Parathyroid adenoma (tissue), 2 donors: ENCODE data around the gene BDP1.
"Not testable (repeated sequence)": the region's sequence is repeated elsewhere in the genome, so short reads cannot be mapped to it uniquely, and the experiment has no call there.

Source experiments
- H2AFZ ChIP-seq: fragments of 300-600 bp; sonication (generic); one replicate; pipeline ENCODE4 v1.7.0; 2017; ENCODE audit warnings: antibody characterized with exemption, mild to moderate bottlenecking
- H3K27ac ChIP-seq: fragments of 300-600 bp; sonication (generic); one replicate; pipeline ENCODE4 v1.7.0; 2017
- H3K27me3 ChIP-seq: fragments of 300-600 bp; sonication (generic); one replicate; pipeline ENCODE4 v1.7.0; 2017; ENCODE audit warnings: low read length; ENCODE audit not compliant: control insufficient read depth, insufficient read depth
- H3K36me3 ChIP-seq: fragments of 300-600 bp; sonication (generic); one replicate; pipeline ENCODE4 v1.7.0; 2017; ENCODE audit warnings: low read length; ENCODE audit not compliant: control insufficient read depth, insufficient read depth
- H3K4me1 ChIP-seq: fragments of 300-600 bp; sonication (generic); one replicate; pipeline ENCODE4 v1.7.0; 2017; ENCODE audit warnings: control low read depth
- H3K4me2 ChIP-seq: fragments of 300-600 bp; sonication (generic); one replicate; pipeline ENCODE4 v1.7.0; 2017; ENCODE audit warnings: low read length
- H3K4me3 ChIP-seq: fragments of 300-600 bp; sonication (generic); one replicate; pipeline ENCODE4 v1.7.0; 2017; ENCODE audit warnings: low read depth, low read length
- H3K79me2 ChIP-seq: fragments of 300-600 bp; sonication (generic); one replicate; pipeline ENCODE4 v1.7.0; 2017; ENCODE audit warnings: control low read depth
- H3K9ac ChIP-seq: fragments of 300-600 bp; sonication (generic); one replicate; pipeline ENCODE4 v1.7.0; 2017; ENCODE audit warnings: mild to moderate bottlenecking
- H3K9me3 ChIP-seq: fragments of 300-600 bp; sonication (generic); one replicate; pipeline ENCODE4 v1.7.0; 2017; ENCODE audit warnings: low read length; ENCODE audit not compliant: control insufficient read depth
- TF ChIP-seq, protein P1 (sequence below): fragments of 300-600 bp; sonication (generic); IDR thresholded peaks from one replicate; pipeline ENCODE4 v1.7.0; 2017; ENCODE audit warnings: antibody characterized with exemption, mild to moderate bottlenecking
- donor health status: primary hyperparathyroidism.

BDP1 gene

DNA sequence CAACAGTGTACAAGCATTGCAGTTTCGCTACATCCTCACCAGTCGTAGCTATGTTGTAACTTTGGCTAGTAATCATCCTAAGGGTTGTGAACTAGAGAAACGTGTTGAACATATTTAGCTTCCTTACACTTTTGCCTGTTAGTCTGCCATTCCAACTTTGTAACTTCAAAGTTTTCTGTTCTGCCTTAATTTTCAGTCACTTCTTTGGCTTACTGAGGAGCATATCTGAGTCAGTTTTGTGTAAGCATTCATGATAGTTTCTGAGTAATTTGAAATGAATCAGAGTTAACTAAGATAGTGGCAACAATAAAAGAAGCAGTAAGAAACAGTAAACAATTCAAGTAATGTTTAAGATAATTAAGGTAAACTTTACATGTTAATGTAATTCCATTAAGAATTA is 72.8 kb downstream of the BDP1 start:
- Histone ChIP-seq H3K4me2 (no peak overlapping the region), H3K9ac (no peak overlapping the region), H3K27me3 (no peaks in the 10 kb centered on the region), H3K4me3 (no peak overlapping the region), H3K9me3 (no peaks in the 10 kb centered on the region), H3K79me2 (no peaks in the 10 kb centered on the region), H3K36me3 (no peaks in the 10 kb centered on the region), H3K4me1 (no peaks in the 10 kb centered on the region), H3K27ac (no peak overlapping the region), H2AFZ (no peak overlapping the region)
- TF ChIP-seq, protein P1, sequence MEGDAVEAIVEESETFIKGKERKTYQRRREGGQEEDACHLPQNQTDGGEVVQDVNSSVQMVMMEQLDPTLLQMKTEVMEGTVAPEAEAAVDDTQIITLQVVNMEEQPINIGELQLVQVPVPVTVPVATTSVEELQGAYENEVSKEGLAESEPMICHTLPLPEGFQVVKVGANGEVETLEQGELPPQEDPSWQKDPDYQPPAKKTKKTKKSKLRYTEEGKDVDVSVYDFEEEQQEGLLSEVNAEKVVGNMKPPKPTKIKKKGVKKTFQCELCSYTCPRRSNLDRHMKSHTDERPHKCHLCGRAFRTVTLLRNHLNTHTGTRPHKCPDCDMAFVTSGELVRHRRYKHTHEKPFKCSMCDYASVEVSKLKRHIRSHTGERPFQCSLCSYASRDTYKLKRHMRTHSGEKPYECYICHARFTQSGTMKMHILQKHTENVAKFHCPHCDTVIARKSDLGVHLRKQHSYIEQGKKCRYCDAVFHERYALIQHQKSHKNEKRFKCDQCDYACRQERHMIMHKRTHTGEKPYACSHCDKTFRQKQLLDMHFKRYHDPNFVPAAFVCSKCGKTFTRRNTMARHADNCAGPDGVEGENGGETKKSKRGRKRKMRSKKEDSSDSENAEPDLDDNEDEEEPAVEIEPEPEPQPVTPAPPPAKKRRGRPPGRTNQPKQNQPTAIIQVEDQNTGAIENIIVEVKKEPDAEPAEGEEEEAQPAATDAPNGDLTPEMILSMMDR: no peak

DNA sequence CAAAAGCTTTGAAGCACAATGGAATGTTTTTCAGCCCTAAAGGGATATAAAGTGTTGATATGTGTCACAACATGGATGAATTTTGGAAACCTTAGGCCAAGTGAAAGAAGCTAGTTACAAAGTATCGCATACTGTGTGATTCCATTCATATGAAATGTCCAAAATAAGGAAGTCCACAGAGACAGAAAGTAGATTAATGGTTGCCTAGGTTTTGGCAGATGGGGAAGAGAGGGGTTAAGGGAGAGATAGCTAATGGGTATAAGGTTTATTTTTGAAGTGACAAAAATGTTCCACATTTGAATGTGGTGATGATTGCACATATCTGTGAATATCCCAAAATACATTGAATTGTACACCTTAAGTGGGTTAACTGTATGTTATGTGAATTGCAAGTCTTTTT is 74.2 kb downstream of the BDP1 start:
- Histone ChIP-seq H2AFZ (no peak overlapping the region), H3K79me2 (no peaks in the 10 kb centered on the region), H3K9ac (no peak overlapping the region), H3K4me3 (no peak overlapping the region), H3K4me2 (no peak overlapping the region), H3K36me3 (no peaks in the 10 kb centered on the region), H3K4me1 (no peaks in the 10 kb centered on the region), H3K27ac (no peak overlapping the region), H3K27me3 (no peaks in the 10 kb centered on the region), H3K9me3 (no peaks in the 10 kb centered on the region)
- TF ChIP-seq, protein P1: no peak

DNA sequence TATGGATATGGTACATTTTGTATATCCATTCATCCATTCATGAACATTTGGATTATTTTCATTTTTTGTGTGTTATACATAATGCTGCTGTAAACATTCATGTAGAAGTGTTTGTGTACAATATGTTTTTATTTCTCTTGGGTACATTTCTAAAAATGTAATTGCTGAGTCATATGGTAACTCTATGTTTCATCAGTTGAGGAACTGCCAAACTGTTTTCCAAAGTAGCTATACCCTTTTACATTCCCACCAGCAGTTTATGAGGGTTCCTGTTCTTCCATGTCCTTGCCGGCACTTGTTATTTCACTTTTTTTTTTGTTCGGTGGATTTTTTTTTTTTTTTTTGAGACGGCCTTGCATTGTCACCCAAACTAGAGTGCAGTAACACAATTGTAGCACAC is 77.7 kb downstream of the BDP1 start:
- Histone ChIP-seq H3K27ac (no peak overlapping the region), H2AFZ (no peak overlapping the region), H3K9me3 (no peaks in the 10 kb centered on the region), H3K4me2 (no peak overlapping the region), H3K79me2 (peaks cover 4% of the 10 kb centered on the region), H3K36me3 (no peaks in the 10 kb centered on the region), H3K4me1 (peaks cover 3% of the 10 kb centered on the region), H3K27me3 (no peaks in the 10 kb centered on the region), H3K9ac (no peak overlapping the region), H3K4me3 (no peak overlapping the region)
- TF ChIP-seq, protein P1: no peak

DNA sequence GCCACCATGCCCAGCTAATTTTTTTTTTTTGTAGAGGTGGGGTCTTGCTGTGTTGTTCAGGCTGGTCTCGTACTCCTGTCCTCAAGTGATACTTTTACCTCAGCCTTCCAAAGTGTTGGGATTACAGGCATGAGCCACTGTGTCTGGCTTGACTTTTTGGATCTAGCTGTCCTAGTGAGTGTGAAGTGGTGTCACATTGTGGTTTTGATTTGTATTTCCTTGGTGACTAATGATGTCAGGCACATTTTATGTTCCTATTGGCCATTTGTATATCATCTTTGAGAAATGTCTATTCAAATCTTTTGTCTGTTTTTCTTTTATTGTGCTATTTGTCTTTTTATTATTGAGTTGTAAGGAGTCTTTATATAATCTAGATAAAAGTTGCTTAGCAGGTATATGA is 78.2 kb downstream of the BDP1 start:
- H3K36me3 ChIP-seq: no peaks in the 10 kb centered on the region
- no peak overlapping the region for H3K27ac ChIP-seq
- H3K9ac ChIP-seq: no peak overlapping the region
- TF ChIP-seq, protein P1: no peak
- no peaks in the 10 kb centered on the region for H3K27me3 ChIP-seq
- H2AFZ ChIP-seq: no peak overlapping the region
- H3K4me2 ChIP-seq: no peak overlapping the region
- no peaks in the 10 kb centered on the region for H3K9me3 ChIP-seq
- H3K4me3 ChIP-seq: no peak overlapping the region
- peaks cover 3% of the 10 kb centered on the region for H3K4me1 ChIP-seq
- peaks cover 4% of the 10 kb centered on the region for H3K79me2 ChIP-seq

DNA sequence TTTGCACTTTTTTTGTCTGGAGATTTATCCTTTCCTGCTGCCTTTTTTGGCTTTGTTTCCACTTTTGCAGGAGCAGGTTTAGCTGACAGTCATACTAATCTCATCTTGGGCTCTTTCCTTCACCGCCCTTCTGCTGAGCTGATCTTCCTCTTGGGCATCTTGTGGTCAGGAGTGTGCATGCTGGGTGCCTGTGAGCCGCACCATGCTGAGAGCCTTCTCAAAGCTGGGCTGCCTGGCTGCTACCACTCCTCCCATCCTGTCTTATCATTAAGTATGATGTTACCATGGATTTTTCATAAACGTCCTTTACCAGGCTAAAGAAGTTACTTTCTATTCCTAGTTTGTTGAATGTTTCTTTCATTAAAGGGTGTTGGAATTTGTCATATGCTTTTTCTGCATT is 82.2 kb downstream of the BDP1 start:
- H3K27ac ChIP-seq: no peak overlapping the region
- peaks cover 3% of the 10 kb centered on the region for H3K4me1 ChIP-seq
- no peak overlapping the region for H3K4me3 ChIP-seq
- no peaks in the 10 kb centered on the region for H3K36me3 ChIP-seq
- H3K27me3 ChIP-seq: no peaks in the 10 kb centered on the region
- H3K9ac ChIP-seq: no peak overlapping the region
- H3K9me3 ChIP-seq: no peaks in the 10 kb centered on the region
- TF ChIP-seq, protein P1: no peak
- no peak overlapping the region for H3K4me2 ChIP-seq
- H3K79me2 ChIP-seq: peaks cover 4% of the 10 kb centered on the region
- no peak overlapping the region for H2AFZ ChIP-seq

DNA sequence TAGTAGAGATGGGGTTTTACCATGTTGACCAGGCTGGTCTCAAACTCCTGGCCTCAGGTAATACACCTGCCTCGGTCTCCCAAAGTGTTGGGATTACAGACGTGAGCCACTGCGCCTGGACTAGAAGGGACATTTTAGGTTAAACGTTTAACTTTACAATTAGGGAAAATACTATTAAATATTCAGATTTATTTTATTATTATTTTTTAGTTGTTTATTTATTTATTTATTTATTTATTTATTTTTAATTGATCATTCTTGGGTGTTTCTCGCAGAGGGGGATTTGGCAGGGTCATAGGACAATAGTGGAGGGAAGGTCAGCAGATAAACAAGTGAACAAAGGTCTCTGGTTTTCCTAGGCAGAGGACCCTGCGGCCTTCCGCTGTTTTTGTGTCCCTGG is 95.4 kb downstream of the BDP1 start:
- not testable (repeated sequence) for H3K79me2 ChIP-seq, H3K9me3 ChIP-seq, H3K27ac ChIP-seq, H2AFZ ChIP-seq, H3K9ac ChIP-seq, H3K4me2 ChIP-seq, H3K4me3 ChIP-seq, H3K36me3 ChIP-seq, H3K27me3 ChIP-seq, H3K4me1 ChIP-seq

DNA sequence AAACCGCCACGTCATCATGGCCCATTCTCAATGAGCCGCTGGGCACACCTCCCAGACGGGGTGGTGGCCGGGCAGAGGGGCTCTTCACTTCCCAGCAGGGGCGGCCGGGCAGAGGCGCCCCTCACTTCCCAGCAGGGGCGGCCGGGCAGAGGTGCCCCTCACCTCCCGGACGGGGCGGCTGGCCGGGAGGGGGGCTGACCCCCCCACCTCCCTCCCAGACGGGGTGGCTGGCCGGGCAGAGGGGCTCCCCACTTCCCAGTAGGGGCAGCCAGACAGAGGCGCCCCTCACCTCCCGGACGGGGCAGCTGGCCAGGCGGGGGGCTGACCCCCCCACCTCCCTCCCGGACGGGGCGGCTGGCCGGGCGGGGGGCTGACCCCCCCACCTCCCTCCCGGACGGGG is 96.1 kb downstream of the BDP1 start:
- H3K9me3 ChIP-seq, H3K4me2 ChIP-seq, H3K27me3 ChIP-seq, H3K4me3 ChIP-seq, H3K27ac ChIP-seq, H3K4me1 ChIP-seq, H3K79me2 ChIP-seq, H3K36me3 ChIP-seq, H3K9ac ChIP-seq, H2AFZ ChIP-seq: not testable (repeated sequence)
